IMR-90 (cell line): Measurements from ENCODE around the gene SH3BP2. TPM values are rescaled to one million over a fixed set of nuclear protein-coding genes. Genes with fewer than 3 reads are reported as not detected.

Experiments used
- ATAC-seq: fragments of 200-7000 bp; cut with Tn5 transposase; 2 replicates; pipeline ENCODE4 v1.9.1; 2020; ENCODE audit warnings: low read depth, mild to moderate bottlenecking, moderate library complexity
- BruUV-seq: library from RNA; stranded (reverse); fragments of 400-500 nt; replicated peaks from 2 replicates; lab custom pipeline; 2021; lab: Mats Ljungman, UMichigan
- CTCF ChIA-PET: fragments of 300-600 bp; formaldehyde crosslinking; extraction: SDS; loops from one replicate; lab custom pipeline; 2021; ENCODE audit warnings: antibody characterized with exemption; lab: Yijun Ruan, JAX
- POLR2A ChIA-PET: fragments of 300-600 bp; sonication (Branson Sonifier 250); formaldehyde crosslinking; loops from one replicate; lab custom pipeline; 2022; ENCODE audit warnings: antibody characterized with exemption; ENCODE audit not compliant: unreplicated experiment; lab: Charles Lee
- DNase-seq: peaks from one replicate; pipeline ENCODE4 v3.0.0; 2013
- H2AFZ ChIP-seq: replicated peaks from 2 replicates; pipeline ENCODE3; 2013; ENCODE audit warnings: low read length, mild to moderate bottlenecking; ENCODE audit not compliant: poor library complexity
- H2AK5ac ChIP-seq: 2 replicates; pipeline ENCODE4 v1.6.1; 2013; ENCODE audit warnings: low read depth, low read length, inconsistent platforms
- H2AK9ac ChIP-seq: replicated peaks from 2 replicates; pipeline ENCODE3; 2013; ENCODE audit warnings: mild to moderate bottlenecking, low read depth, low read length, moderate library complexity; ENCODE audit not compliant: poor library complexity
- H2BK120ac ChIP-seq: 2 replicates; pipeline ENCODE4 v1.6.1; 2013; ENCODE audit warnings: low read depth, low read length, inconsistent platforms
- H2BK15ac ChIP-seq: 3 replicates; pipeline ENCODE4 v1.6.1; 2013; ENCODE audit warnings: low read depth, low read length, inconsistent platforms
- H2BK20ac ChIP-seq: 2 replicates; pipeline ENCODE4 v1.6.1; 2013; ENCODE audit warnings: low read depth, mild to moderate bottlenecking, inconsistent platforms, low read length, moderate library complexity
- H2BK5ac ChIP-seq: 2 replicates; pipeline ENCODE4 v1.6.1; 2013; ENCODE audit warnings: mild to moderate bottlenecking, low read depth, low read length, inconsistent platforms; ENCODE audit not compliant: poor library complexity, severe bottlenecking
- H3K14ac ChIP-seq: replicated peaks from 2 replicates; pipeline ENCODE4 v1.6.1; 2013; ENCODE audit warnings: low read depth, low read length, inconsistent platforms
- H3K18ac ChIP-seq: 2 replicates; pipeline ENCODE4 v1.6.1; 2013; ENCODE audit warnings: low read depth, low read length, control low read depth
- H3K23ac ChIP-seq: 2 replicates; pipeline ENCODE4 v1.6.1; 2013; ENCODE audit warnings: low read depth, low read length, inconsistent platforms
- H3K27ac ChIP-seq: 2 replicates; pipeline ENCODE4 v1.5.1; 2013; ENCODE audit warnings: mild to moderate bottlenecking, control low read depth, low read length; ENCODE audit not compliant: insufficient read depth
- H3K27me3 ChIP-seq: 2 replicates; pipeline ENCODE4 v1.6.1; 2013; ENCODE audit warnings: low read length; ENCODE audit not compliant: control insufficient read depth, insufficient read depth
- H3K36me3 ChIP-seq: 2 replicates; pipeline ENCODE4 v1.6.1; 2013; ENCODE audit warnings: low read length, mixed read lengths; ENCODE audit not compliant: control insufficient read depth, insufficient read depth
- H3K4ac ChIP-seq: 2 replicates; pipeline ENCODE4 v1.6.1; 2013; ENCODE audit warnings: low read depth, low read length, inconsistent platforms
- H3K4me1 ChIP-seq: 2 replicates; pipeline ENCODE4 v1.6.1; 2013; ENCODE audit warnings: low read length, mixed read lengths; ENCODE audit not compliant: control insufficient read depth, insufficient read depth
- H3K4me2 ChIP-seq: 2 replicates; pipeline ENCODE4 v1.6.1; 2013; ENCODE audit warnings: low read depth, mild to moderate bottlenecking, control low read depth, low read length, moderate library complexity
- H3K4me3 ChIP-seq: 2 replicates; pipeline ENCODE4 v1.5.1; 2013; ENCODE audit warnings: low read depth, mild to moderate bottlenecking, control low read depth, low read length, moderate library complexity; ENCODE audit not compliant: insufficient read depth
- H3K56ac ChIP-seq: 2 replicates; pipeline ENCODE4 v1.6.1; 2013; ENCODE audit warnings: low read length, inconsistent platforms; ENCODE audit not compliant: insufficient read depth; ENCODE audit errors: extremely low read depth
- H3K79me1 ChIP-seq, 2 experiments: 2 replicates each; pipeline ENCODE4 v1.6.1; 2013; ENCODE audit warnings: low read length in 2 of 2, inconsistent platforms in 1 of 2, low read depth in 1 of 2
- H3K9ac ChIP-seq: 2 replicates; pipeline ENCODE4 v1.6.1; 2013; ENCODE audit warnings: low read depth, low read length, control low read depth
- H3K9me1 ChIP-seq: 2 replicates; pipeline ENCODE4 v1.6.1; 2013; ENCODE audit warnings: low read length, inconsistent platforms; ENCODE audit not compliant: insufficient read depth
- H3K9me3 ChIP-seq: 2 replicates; pipeline ENCODE4 v1.6.1; 2013; ENCODE audit warnings: low read length; ENCODE audit not compliant: control insufficient read depth, insufficient read depth
- H4K20me1 ChIP-seq: 2 replicates; pipeline ENCODE4 v1.6.1; 2013; ENCODE audit warnings: low read length, inconsistent platforms; ENCODE audit not compliant: insufficient read depth
- H4K5ac ChIP-seq: 2 replicates; pipeline ENCODE4 v1.6.1; 2013; ENCODE audit warnings: mild to moderate bottlenecking, low read depth, low read length, control low read depth
- H4K8ac ChIP-seq, 2 experiments: 2 replicates each; pipeline ENCODE4 v1.6.1; 2013; ENCODE audit warnings: low read depth in 2 of 2, low read length in 2 of 2, control low read depth in 1 of 2, inconsistent platforms in 1 of 2
- H4K91ac ChIP-seq: 2 replicates; pipeline ENCODE4 v1.6.1; 2013; ENCODE audit warnings: low read depth, low read length, inconsistent platforms; ENCODE audit not compliant: insufficient read depth
- BHLHE40 ChIP-seq: fragments of 150-350 bp; IDR thresholded peaks from 2 replicates; pipeline ENCODE4 v1.6.1; 2016; ENCODE audit warnings: mild to moderate bottlenecking, low read depth, low read length
- CEBPB ChIP-seq: IDR thresholded peaks from 2 replicates; pipeline ENCODE4 v1.6.1; 2012; ENCODE audit warnings: low read depth, low read length, improper control_type of control experiment
- CHD1 ChIP-seq: IDR thresholded peaks from 2 replicates; pipeline ENCODE4 v1.6.1; 2012; ENCODE audit warnings: low read depth, low read length, improper control_type of control experiment
- FOS ChIP-seq: fragments of 150-350 bp; IDR thresholded peaks from 2 replicates; pipeline ENCODE4 v1.6.1; 2016; ENCODE audit warnings: low read depth, low read length
- MAFK ChIP-seq: IDR thresholded peaks from 2 replicates; pipeline ENCODE4 v1.6.1; 2012; ENCODE audit warnings: low read depth, low read length, improper control_type of control experiment
- MAZ ChIP-seq: IDR thresholded peaks from 2 replicates; pipeline ENCODE4 v1.6.1; 2012; ENCODE audit warnings: low read depth, mild to moderate bottlenecking, low read length, improper control_type of control experiment, moderate library complexity, borderline replicate concordance
- NFE2L2 ChIP-seq: fragments of 150-350 bp; IDR thresholded peaks from 2 replicates; pipeline ENCODE4 v1.6.1; 2016; ENCODE audit warnings: low read depth, mild to moderate bottlenecking, low read length
- POLR2A ChIP-seq: IDR thresholded peaks from 2 replicates; pipeline ENCODE4 v1.6.1; 2012; ENCODE audit warnings: mild to moderate bottlenecking, low read depth, low read length
- RAD21 ChIP-seq: IDR thresholded peaks from 2 replicates; pipeline ENCODE4 v1.6.1; 2012; ENCODE audit warnings: low read length, improper control_type of control experiment
- RFX5 ChIP-seq: IDR thresholded peaks from 2 replicates; pipeline ENCODE4 v1.8.0; 2012; ENCODE audit warnings: low read depth, mild to moderate bottlenecking, low read length, moderate library complexity
- SMC3 ChIP-seq: fragments of 150-350 bp; IDR thresholded peaks from 2 replicates; pipeline ENCODE4 v1.6.1; 2016; ENCODE audit warnings: low read depth, mild to moderate bottlenecking, antibody characterized with exemption, low read length, moderate library complexity
- WGBS, 2 experiments: methylation state at CpG; one replicate each; pipeline versions ENCODE4 v1.1.5 to v1.1.7; 2013; ENCODE audit warnings: missing lambda C conversion rate in 2 of 2; ENCODE audit not compliant: insufficient read length in 1 of 2; ENCODE audit errors: extremely low coverage in 2 of 2; 5-methylcytosine and 5-hydroxymethylcytosine counted together
- dilution Hi-C: fragments of 300-500 bp; cut with HindIII; formaldehyde crosslinking; loops from one replicate; pipeline ENCODE4 v1.14.3; 2018; ENCODE audit warnings: low sequenced_read_pairs; ENCODE audit not compliant: unreplicated experiment
- in situ Hi-C: fragments of 300-500 bp; cut with MboI; formaldehyde crosslinking; loops from 3 replicates; pipeline ENCODE4 v1.14.3; 2019; ENCODE audit warnings: low sequenced_read_pairs, inconsistent platforms, mixed read lengths
- intact Hi-C: fragments of 100-400 bp; cut with micrococcal nuclease; formaldehyde crosslinking; loops from 2 replicates; pipeline ENCODE4 v1.10.0; 2022
- polyA plus RNA-seq, 3 experiments: library from polyadenylated mRNA; depleted of rRNA; stranded (reverse); fragments of >200 nt; gene quantifications; 2 replicates each; pipeline ENCODE4 v1.2.3, GENCODE V29; 2012; ENCODE audit warnings: low replicate concordance in 1 of 3
- total RNA-seq: library from RNA; depleted of rRNA; stranded (reverse); fragments of >200 nt; gene quantifications from 2 replicates; pipeline ENCODE4 v1.2.3, GENCODE V29; 2012
- TF ChIP-seq, protein P1 (sequence below): conservative IDR thresholded peaks from 2 replicates; pipeline ENCODE4 v1.5.1; 2012; ENCODE audit warnings: mild to moderate bottlenecking, low read depth, low read length, improper control_type of control experiment
- TF ChIP-seq, protein P2 (sequence below): fragments of 150-350 bp; IDR thresholded peaks from 2 replicates; pipeline ENCODE4 v1.6.1; 2017; ENCODE audit warnings: mild to moderate bottlenecking, antibody characterized with exemption, low read length, low read depth

SH3BP2 gene
- total and polyA plus RNA-seq, 2 of the 4 experiments (the other 2 are of a cell fraction): 9.0 to 37.2 TPM

DNA sequence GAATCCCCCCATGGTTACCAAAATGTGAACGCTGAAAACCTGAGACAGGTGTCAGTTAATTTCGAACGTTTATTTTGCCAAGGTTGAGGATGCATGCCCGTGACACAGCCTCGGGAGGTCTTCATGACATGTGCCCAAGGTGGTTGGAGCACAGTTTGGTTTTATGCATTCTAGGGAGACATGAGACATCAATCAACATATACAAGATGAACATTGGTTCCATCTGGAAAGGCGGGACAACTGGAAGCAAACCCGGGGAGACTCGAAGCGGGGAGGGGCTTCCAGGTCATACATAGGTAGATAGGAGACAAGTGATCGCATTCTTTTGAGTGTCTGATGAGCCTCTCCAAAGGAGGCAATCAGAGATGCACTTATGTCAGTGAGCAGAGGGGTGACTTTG, 11.0 kb upstream of the SH3BP2 start:
- no peak for ATAC-seq
- 80% methylated on average over 1 of the region's 10 CpGs; no CpG with 5 or more reads in 1 of the 2 experiments for WGBS, 2 experiments
- peaks cover 4% of the 10 kb centered on the region for H3K27me3 ChIP-seq
- H4K8ac ChIP-seq: no peak overlapping the region
- no peak overlapping the region for H3K23ac ChIP-seq
- H3K9me1 ChIP-seq: no peaks in the 10 kb centered on the region
- H3K27ac ChIP-seq: no peak overlapping the region
- no peak overlapping the region for H3K4me3 ChIP-seq
- in situ Hi-C loops (no loop called here), intact Hi-C loops (no loop called here), dilution Hi-C loops (no loop called here)
- H3K36me3 ChIP-seq: no peaks in the 10 kb centered on the region
- H2AFZ ChIP-seq: no peak overlapping the region
- no peak overlapping the region for H4K5ac ChIP-seq
- no peak for DNase-seq
- H3K9ac ChIP-seq: no peak overlapping the region
- no peak overlapping the region for H3K4ac ChIP-seq
- H3K18ac ChIP-seq: no peak overlapping the region
- TF ChIP-seq POLR2A: no peak
- no peak for TF ChIP-seq SMC3
- no peak for TF ChIP-seq NFE2L2
- no peak for TF ChIP-seq CEBPB
- TF ChIP-seq, protein P1, sequence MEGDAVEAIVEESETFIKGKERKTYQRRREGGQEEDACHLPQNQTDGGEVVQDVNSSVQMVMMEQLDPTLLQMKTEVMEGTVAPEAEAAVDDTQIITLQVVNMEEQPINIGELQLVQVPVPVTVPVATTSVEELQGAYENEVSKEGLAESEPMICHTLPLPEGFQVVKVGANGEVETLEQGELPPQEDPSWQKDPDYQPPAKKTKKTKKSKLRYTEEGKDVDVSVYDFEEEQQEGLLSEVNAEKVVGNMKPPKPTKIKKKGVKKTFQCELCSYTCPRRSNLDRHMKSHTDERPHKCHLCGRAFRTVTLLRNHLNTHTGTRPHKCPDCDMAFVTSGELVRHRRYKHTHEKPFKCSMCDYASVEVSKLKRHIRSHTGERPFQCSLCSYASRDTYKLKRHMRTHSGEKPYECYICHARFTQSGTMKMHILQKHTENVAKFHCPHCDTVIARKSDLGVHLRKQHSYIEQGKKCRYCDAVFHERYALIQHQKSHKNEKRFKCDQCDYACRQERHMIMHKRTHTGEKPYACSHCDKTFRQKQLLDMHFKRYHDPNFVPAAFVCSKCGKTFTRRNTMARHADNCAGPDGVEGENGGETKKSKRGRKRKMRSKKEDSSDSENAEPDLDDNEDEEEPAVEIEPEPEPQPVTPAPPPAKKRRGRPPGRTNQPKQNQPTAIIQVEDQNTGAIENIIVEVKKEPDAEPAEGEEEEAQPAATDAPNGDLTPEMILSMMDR: no peak
- TF ChIP-seq MAZ: no peak
- no peak for TF ChIP-seq FOS
- no peak for TF ChIP-seq RFX5
- no peak for TF ChIP-seq RAD21
- no peak for TF ChIP-seq CHD1
- TF ChIP-seq, protein P2, sequence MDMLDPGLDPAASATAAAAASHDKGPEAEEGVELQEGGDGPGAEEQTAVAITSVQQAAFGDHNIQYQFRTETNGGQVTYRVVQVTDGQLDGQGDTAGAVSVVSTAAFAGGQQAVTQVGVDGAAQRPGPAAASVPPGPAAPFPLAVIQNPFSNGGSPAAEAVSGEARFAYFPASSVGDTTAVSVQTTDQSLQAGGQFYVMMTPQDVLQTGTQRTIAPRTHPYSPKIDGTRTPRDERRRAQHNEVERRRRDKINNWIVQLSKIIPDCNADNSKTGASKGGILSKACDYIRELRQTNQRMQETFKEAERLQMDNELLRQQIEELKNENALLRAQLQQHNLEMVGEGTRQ: no peak
- no peak for TF ChIP-seq BHLHE40
- no peak for TF ChIP-seq MAFK
- no peak overlapping the region for H3K14ac ChIP-seq
- H2BK15ac ChIP-seq: no peak overlapping the region
- H3K4me1 ChIP-seq: no peaks in the 10 kb centered on the region
- no peak overlapping the region for H3K56ac ChIP-seq
- no peak overlapping the region for H2AK9ac ChIP-seq
- H4K20me1 ChIP-seq: no peaks in the 10 kb centered on the region
- H2AK5ac ChIP-seq: no peak overlapping the region
- no peak overlapping the region for H2BK5ac ChIP-seq
- no TSS peak for BruUV-seq
- peaks cover 11% of the 10 kb centered on the region for H3K9me3 ChIP-seq
- H4K91ac ChIP-seq: no peak overlapping the region
- no peak overlapping the region for H2BK20ac ChIP-seq
- H2BK120ac ChIP-seq: no peak overlapping the region
- POLR2A ChIA-PET: no interaction called here
- H3K4me2 ChIP-seq: no peak overlapping the region
- CTCF ChIA-PET: no interaction called here
- no peaks in the 10 kb centered on the region for H3K79me1 ChIP-seq
